Endothelial cell of umbilical vein (primary cell): ENCODE results near the gene EEF1AKMT4. TPM values are rescaled to one million over a fixed set of nuclear protein-coding genes. Genes with fewer than 3 reads are reported as not detected.

Experiments used
- BruUV-seq: library from RNA; stranded (reverse); fragments of 400-500 nt; replicated peaks from 2 replicates; lab custom pipeline; 2021; lab: Mats Ljungman, UMichigan
- CTCF ChIA-PET: fragments of 300-600, 350-600 bp; sonication (Branson Sonifier 250); formaldehyde crosslinking; loops from one replicate; lab custom pipeline; 2021; ENCODE audit warnings: antibody characterized with exemption, inconsistent platforms; lab: Charles Lee
- POLR2A ChIA-PET: fragments of 300-600, 350-600 bp; sonication (Branson Sonifier 250); formaldehyde crosslinking; loops from one replicate; lab custom pipeline; 2021; ENCODE audit warnings: antibody characterized with exemption, inconsistent platforms; lab: Charles Lee
- DNase-seq: peaks from one replicate; pipeline ENCODE4 v3.0.0-alpha.2; 2011; ENCODE audit warnings: low read depth, low spot score
- FAIRE-seq: peaks from 2 replicates; lab custom pipeline; 2011; peaks lifted over from hg19 to GRCh38; lab: Jason Lieb, UNC
- H2AFZ ChIP-seq: 2 replicates; pipeline ENCODE4 v1.6.0; 2012; ENCODE audit warnings: low read depth, low read length, control low read depth, inconsistent platforms
- H3K27ac ChIP-seq: 2 replicates; pipeline ENCODE4 v1.5.1; 2011; ENCODE audit warnings: low read depth, mild to moderate bottlenecking, control low read depth, low read length, moderate library complexity; ENCODE audit not compliant: insufficient read depth
- H3K27me3 ChIP-seq, 2 experiments: 2 replicates each; pipeline versions ENCODE4 v1.6.0 to v1.6.1; 2011; ENCODE audit warnings: low read length in 2 of 2, mixed read lengths in 1 of 2; ENCODE audit not compliant: control insufficient read depth in 2 of 2, insufficient read depth in 2 of 2
- H3K36me3 ChIP-seq, 2 experiments: 2 replicates in 1 of 2; 3 replicates in 1 of 2; pipeline ENCODE4 v1.5.1; 2011; ENCODE audit warnings: low read length in 2 of 2, mild to moderate bottlenecking in 1 of 2, moderate library complexity in 1 of 2; ENCODE audit not compliant: control insufficient read depth in 2 of 2, insufficient read depth in 2 of 2; ENCODE audit errors: extremely low read depth in 1 of 2
- H3K4me1 ChIP-seq: 3 replicates; pipeline ENCODE4 v1.5.1; 2011; ENCODE audit warnings: mild to moderate bottlenecking, low read length; ENCODE audit not compliant: control insufficient read depth, insufficient read depth; ENCODE audit errors: extremely low read depth
- H3K4me2 ChIP-seq: 2 replicates; pipeline ENCODE4 v1.6.1; 2011; ENCODE audit warnings: low read length, control low read depth, mixed read lengths; ENCODE audit not compliant: insufficient read depth
- H3K4me3 ChIP-seq, 3 experiments: fragments of 200-600 bp in 1 of 3; sonication (generic), shearing (Covaris generic) in 1 of 3; replicated peaks in 1 of 3; 2 replicates each; pipeline ENCODE4 v1.5.1; 2011 to 2016; ENCODE audit warnings: control low read depth in 3 of 3, low read length in 3 of 3, mild to moderate bottlenecking in 2 of 3, inconsistent platforms in 1 of 3, low read depth in 1 of 3, moderate library complexity in 1 of 3; ENCODE audit not compliant: insufficient read depth in 1 of 3
- H3K79me2 ChIP-seq: 2 replicates; pipeline ENCODE4 v1.6.0; 2012; ENCODE audit warnings: low read length, inconsistent platforms; ENCODE audit not compliant: control insufficient read depth, insufficient read depth
- H3K9ac ChIP-seq: replicated peaks from 2 replicates; pipeline ENCODE3; 2011; ENCODE audit warnings: low read length, control low read depth; ENCODE audit not compliant: insufficient read depth; ENCODE audit errors: extremely low read depth
- H3K9me1 ChIP-seq: replicated peaks from 3 replicates; pipeline ENCODE4 v1.6.0; 2011; ENCODE audit warnings: mild to moderate bottlenecking, low read length; ENCODE audit not compliant: control insufficient read depth, insufficient read depth; ENCODE audit errors: extremely low read depth
- H3K9me3 ChIP-seq: replicated peaks from 2 replicates; pipeline ENCODE4 v1.5.1; 2012; ENCODE audit warnings: low read length, inconsistent platforms; ENCODE audit not compliant: control insufficient read depth, insufficient read depth
- H4K20me1 ChIP-seq: replicated peaks from 2 replicates; pipeline ENCODE3; 2011; ENCODE audit warnings: mild to moderate bottlenecking, low read length; ENCODE audit not compliant: control insufficient read depth, insufficient read depth; ENCODE audit errors: extremely low read depth
- EZH2 ChIP-seq: IDR thresholded peaks from 2 replicates; pipeline ENCODE4 v1.6.1; 2012; ENCODE audit warnings: borderline replicate concordance, low read depth, mild to moderate bottlenecking, moderate library complexity, low read length, inconsistent platforms; ENCODE audit not compliant: severe bottlenecking
- FOS ChIP-seq: IDR thresholded peaks from 2 replicates; pipeline ENCODE4 v1.6.1; 2011; ENCODE audit warnings: mild to moderate bottlenecking, low read length, moderate library complexity, borderline replicate concordance; ENCODE audit not compliant: insufficient read depth
- GATA2 ChIP-seq: IDR thresholded peaks from 2 replicates; pipeline ENCODE4 v1.7.0; 2011; ENCODE audit warnings: low read depth, mild to moderate bottlenecking, moderate library complexity, mixed read lengths, low read length; ENCODE audit not compliant: insufficient read length, insufficient read depth
- JUN ChIP-seq: IDR thresholded peaks from 2 replicates; pipeline ENCODE4 v1.6.1; 2011; ENCODE audit warnings: borderline replicate concordance, low read depth; ENCODE audit not compliant: insufficient read length, insufficient read depth
- MYC ChIP-seq: IDR thresholded peaks from one replicate; pipeline ENCODE4 v1.6.1; 2011; ENCODE audit warnings: mild to moderate bottlenecking, low read depth, low read length
- POLR2A ChIP-seq: IDR thresholded peaks from 2 replicates; pipeline ENCODE4 v1.6.1; 2012; ENCODE audit warnings: low read depth, mild to moderate bottlenecking, control low read depth, low read length
- POLR2AphosphoS5 ChIP-seq: IDR thresholded peaks from 2 replicates; pipeline ENCODE4 v1.6.1; 2012; ENCODE audit warnings: low read depth, mild to moderate bottlenecking, control low read depth, low read length, moderate library complexity; ENCODE audit not compliant: insufficient read depth
- dilution Hi-C: fragments of 300-500 bp; cut with MboI; formaldehyde crosslinking; loops from one replicate; pipeline ENCODE4 v1.15.0; 2019; ENCODE audit warnings: low sequenced_read_pairs; ENCODE audit not compliant: extremely low pct_ligation_motif_present
- intact Hi-C: fragments of 100-400 bp; cut with micrococcal nuclease; formaldehyde crosslinking; loops from one replicate; pipeline ENCODE4 v1.10.0; 2022
- polyA plus RNA-seq, 4 experiments: library from polyadenylated mRNA; depleted of rRNA in 3 of 4; stranded (reverse) in 3 of 4; unstranded in 1 of 4; fragments of >200 nt; gene quantifications; 2 replicates each; pipeline versions ENCODE4 v1.2.1 to v1.2.3, GENCODE V29; 2011 to 2012; ENCODE audit warnings: missing spikeins in 1 of 4
- total RNA-seq: library from RNA; stranded (reverse); gene quantifications from 2 replicates; pipeline ENCODE4 v1.2.3, GENCODE V29; 2021
- TF ChIP-seq, protein P1 (sequence below), 2 donors: IDR thresholded peaks; 1 replicate in 1 of 2; 2 replicates in 1 of 2; pipeline ENCODE4 v1.5.1; 2011; ENCODE audit warnings: low read length in 2 of 2, mild to moderate bottlenecking in 2 of 2, moderate library complexity in 2 of 2, control low read depth in 1 of 2, inconsistent platforms in 1 of 2, low read depth in 1 of 2; ENCODE audit not compliant: insufficient read depth in 1 of 2; ENCODE audit errors: extremely low read depth in 1 of 2
- TF ChIP-seq, protein P2 (sequence below): IDR thresholded peaks from 2 replicates; pipeline ENCODE4 v1.6.1; 2011; ENCODE audit not compliant: insufficient read depth, insufficient read length

Gene EEF1AKMT4
- total and polyA plus RNA-seq, 2 donors (not counting 3 experiments of a cell fraction or from before 2014, with no cell fraction given): 3.4 to 8.0 TPM

DNA sequence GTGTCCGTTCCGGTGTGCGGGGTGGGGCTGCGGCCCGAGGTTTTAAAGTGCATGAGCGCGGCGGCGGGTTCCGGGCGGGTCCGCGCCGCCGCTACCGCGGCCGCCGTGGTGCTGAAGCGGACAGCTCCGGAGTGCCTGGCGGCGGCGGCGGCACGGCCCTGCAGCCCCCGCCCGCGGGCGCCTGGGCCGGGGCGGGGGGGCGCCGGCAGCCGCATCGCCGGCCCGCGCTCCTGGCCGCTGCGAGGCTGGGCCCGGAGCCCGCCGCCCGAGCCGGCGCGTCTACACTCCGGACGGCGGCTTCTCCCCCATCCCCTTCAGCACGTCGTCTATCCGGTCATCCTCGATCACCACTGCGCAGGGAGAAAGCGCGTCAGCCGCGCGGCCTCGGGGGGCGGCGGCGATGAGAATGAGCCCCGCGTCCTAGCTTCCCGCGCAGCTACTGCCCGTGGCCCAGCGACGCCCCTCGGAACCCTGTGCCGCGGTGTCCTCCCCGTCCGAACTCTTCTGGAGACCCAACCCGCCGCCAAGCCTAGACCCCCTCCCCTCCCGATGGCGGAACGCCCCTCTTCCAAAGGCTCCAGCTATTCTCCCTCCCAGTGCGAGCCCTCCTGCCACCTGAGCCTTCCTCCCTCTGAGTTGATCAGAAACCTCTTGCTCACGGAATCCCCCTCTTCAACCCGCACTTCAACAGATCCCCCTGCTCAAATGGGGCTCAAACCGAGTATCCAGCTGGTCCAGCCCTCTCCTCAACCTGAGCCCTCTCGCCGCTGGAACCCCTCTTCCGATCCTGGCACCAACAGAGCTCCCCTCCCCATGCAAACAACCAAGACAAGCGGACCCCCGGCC lies 10.6 kb downstream of the EEF1AKMT4 start:
- POLR2A ChIA-PET: no interaction called here

More for the DNA sequence above, 10.6 kb downstream of the EEF1AKMT4 start:
- Histone ChIP-seq H3K36me3 (no peaks in the 10 kb centered on the region), H3K27me3 (peaks cover 26 to 36% of the 10 kb centered on the region in 2 experiments), H3K4me2 (peak overlapping the region; percentile 3), H3K9me1 (no peaks in the 10 kb centered on the region), H2AFZ (no peak overlapping the region), H3K4me1 (peaks cover 13% of the 10 kb centered on the region), H3K79me2 (no peaks in the 10 kb centered on the region), H3K9ac (no peak overlapping the region), H4K20me1 (no peaks in the 10 kb centered on the region), H3K27ac (no peak overlapping the region), H3K4me3 (no peak overlapping the region), H3K9me3 (no peaks in the 10 kb centered on the region)
- CTCF ChIA-PET: interaction anchor here (0.7 to 3.4 kb wide), 6 partner anchors 10 to 125 kb away, joined by 3 to 16 read pairs (median 4); partner anchors contain the start of genes EEF1AKMT4 and EIF2B5
- FAIRE-seq (no peak), DNase-seq (no peak)
- intact Hi-C loops (loop anchor here (1.0 kb wide), 1 partner anchor 20 kb away; no protein-coding TSS in a partner anchor), dilution Hi-C loops (no loop called here)
- TF ChIP-seq, protein P1, sequence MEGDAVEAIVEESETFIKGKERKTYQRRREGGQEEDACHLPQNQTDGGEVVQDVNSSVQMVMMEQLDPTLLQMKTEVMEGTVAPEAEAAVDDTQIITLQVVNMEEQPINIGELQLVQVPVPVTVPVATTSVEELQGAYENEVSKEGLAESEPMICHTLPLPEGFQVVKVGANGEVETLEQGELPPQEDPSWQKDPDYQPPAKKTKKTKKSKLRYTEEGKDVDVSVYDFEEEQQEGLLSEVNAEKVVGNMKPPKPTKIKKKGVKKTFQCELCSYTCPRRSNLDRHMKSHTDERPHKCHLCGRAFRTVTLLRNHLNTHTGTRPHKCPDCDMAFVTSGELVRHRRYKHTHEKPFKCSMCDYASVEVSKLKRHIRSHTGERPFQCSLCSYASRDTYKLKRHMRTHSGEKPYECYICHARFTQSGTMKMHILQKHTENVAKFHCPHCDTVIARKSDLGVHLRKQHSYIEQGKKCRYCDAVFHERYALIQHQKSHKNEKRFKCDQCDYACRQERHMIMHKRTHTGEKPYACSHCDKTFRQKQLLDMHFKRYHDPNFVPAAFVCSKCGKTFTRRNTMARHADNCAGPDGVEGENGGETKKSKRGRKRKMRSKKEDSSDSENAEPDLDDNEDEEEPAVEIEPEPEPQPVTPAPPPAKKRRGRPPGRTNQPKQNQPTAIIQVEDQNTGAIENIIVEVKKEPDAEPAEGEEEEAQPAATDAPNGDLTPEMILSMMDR (IDR thresholded peaks at IDR 0.05; ENCODE audit: extremely low read depth in 1 of 2, insufficient read depth in 1 of 2, low read depth in 1 of 2, low read length in 2 of 2): no peak
- TF ChIP-seq EZH2 (no peak), FOS (no peak), GATA2 (no peak), POLR2A (no peak), MYC (no peak), JUN (no peak), POLR2AphosphoS5 (no peak)
- TF ChIP-seq, protein P2, sequence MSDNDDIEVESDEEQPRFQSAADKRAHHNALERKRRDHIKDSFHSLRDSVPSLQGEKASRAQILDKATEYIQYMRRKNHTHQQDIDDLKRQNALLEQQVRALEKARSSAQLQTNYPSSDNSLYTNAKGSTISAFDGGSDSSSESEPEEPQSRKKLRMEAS: no peak
- BruUV-seq: no TSS peak
